Activated CD4-positive, alpha-beta T cell treated with anti-CD3 and anti-CD28 coated beads, Interleukin-2, amount 50 U/mL, for 4 hours (primary cell): Measurements from ENCODE around the gene SNX25.

ENCODE experiments used
- DNase-seq, 2 experiments: peaks; one replicate each; pipeline ENCODE4 v3.0.0-alpha.2; 2020

SNX25 gene

DNA sequence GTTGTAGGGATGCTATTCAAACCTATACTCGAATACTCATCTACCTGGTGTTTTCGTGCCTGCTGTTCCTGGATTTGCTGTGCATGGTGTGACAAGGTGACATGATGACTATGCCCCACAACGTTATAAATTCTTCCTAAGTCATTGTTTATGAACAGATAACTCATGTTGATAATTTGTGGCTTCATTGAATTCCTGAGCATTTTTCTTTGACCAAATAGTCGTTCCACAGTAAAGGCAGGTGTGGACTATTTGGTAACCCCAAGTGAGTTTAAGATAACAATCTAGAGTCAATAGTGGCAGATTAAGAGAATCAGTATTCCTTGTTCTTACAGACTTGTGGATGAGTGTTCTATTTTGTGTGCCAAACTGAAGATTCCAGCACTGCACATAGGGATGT is 59.9 kb downstream of the SNX25 start:
- no peak for DNase-seq

DNA sequence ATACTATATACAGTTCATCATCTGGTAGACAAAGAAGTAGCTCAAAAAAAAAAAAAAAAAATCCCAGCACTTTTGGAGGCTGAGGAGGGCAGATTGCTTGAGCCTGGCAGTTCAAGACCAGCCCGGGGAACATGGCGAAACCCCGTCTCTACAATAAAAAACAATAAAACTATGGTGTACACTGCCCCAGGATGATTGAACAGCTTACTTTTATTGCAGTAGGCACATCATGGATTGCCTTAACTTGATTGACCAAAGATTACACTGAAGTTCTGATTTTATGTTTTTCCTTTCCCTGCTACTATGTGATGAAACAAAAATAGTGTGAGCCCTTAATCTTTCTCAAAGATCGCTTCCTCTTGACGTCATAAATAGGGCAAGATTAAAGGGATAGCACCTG is 60.6 kb downstream of the SNX25 start:
- DNase-seq: no peak

DNA sequence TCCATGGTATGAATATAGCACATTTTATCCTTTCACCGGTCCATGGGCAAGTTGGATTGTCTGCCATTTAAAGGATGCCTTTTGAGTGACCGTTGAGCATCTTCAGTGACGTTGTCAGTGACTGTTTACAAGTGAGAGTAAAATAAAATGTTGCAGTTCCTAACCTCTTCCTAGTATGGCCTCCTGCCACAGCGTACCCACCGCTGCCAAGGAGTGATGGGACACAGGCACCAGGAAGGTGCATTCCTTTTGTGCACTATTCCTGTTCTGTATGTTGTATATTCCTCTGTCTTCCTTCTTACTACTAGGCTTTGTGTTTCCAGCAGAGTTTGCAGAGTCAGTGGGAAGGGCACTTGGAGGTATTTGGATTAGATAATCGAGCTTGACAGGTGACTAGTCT is 61.5 kb downstream of the SNX25 start:
- no peak for DNase-seq

DNA sequence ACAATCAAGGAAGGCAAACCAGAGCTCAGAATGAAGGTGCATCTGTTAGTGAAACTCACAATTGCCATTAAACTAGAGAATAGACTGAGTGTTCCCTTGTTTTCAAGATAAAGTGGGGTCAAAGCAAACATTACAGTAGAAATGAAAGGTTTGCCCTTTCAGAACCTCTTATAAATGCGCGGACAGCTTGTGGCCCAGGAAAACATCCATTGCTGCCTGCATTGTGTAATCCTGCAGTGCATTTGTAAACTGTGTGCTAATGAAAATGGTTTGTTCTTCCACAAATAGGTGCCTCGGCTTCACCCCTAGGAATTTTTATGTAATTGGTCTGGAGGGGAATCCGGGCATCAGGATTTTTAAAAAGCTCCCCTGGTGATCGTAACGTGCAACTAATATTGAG is 62.8 kb downstream of the SNX25 start:
- no peak for DNase-seq

DNA sequence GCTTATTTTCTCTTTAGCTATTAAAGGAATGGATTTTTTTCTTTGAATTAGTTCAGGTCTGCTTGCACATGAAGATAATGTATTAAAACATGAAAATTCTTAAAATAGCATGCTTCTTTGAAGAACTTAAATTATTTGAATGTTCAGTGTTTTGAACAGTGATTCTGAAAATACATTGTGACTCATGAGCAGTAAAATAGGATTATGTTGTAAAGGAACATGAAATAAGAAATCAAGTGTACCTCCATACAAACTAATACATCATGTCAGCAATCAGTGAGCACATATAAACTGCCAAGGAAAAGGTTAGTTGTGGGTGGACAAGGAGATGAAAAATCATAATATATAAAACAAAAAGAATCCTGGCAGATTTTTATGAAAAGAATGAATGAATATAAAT is 66.1 kb downstream of the SNX25 start:
- no peak for DNase-seq

DNA sequence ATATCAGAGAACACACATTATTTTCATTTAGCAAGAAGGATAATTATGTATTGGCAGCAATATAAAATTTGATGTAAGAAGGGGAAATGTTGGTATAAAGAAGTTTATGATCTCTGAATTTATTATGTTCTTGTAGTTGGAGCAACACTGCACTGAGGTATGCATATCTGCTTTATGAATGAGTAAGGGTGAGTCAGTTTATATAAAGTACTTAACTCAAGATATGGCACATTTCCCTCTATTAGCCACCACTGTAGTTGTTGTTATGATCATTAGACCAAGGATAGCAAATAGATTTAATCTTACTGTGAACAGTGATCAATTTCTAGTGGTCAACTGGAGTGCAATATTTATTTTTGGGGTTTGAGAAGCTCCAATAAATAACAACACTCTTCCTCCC is 66.6 kb downstream of the SNX25 start:
- DNase-seq: no peak

DNA sequence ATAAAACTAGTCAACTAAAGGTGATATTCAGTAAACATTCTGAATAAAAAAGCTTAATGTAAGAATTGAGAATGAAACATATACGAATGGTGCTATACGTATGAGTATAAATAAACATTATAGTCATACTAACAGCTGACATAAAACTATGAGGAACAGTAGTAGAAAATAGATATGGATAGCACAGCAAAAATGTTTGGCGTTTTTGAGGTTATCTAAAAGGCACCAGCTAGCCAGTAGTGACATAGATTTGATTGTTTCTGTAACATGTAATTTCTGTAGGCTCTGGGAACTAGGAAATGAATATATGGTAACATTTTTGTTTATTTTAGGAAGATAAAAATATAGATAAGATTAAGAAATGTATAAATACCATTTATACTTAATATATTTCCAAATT is 69.3 kb downstream of the SNX25 start:
- DNase-seq: no peak

DNA sequence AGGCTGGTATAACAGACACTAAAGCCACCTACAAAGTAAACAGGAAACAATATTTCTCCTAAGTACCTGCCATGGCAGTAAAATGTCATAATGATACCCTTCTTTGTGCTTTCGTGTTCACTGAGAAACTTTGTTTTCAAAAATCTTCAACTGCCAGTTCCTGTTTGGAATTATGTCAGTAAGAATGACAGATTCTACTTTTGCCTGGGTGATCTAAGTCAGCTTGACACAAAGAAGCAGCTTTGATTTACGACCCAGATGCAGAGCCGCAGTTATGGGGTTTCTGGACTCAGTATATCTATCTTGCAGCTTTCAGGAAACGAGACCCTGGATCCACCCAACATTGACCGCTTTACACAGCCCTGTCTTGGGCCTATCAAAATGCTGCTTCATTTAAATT is 71.2 kb downstream of the SNX25 start:
- DNase-seq: no peak

DNA sequence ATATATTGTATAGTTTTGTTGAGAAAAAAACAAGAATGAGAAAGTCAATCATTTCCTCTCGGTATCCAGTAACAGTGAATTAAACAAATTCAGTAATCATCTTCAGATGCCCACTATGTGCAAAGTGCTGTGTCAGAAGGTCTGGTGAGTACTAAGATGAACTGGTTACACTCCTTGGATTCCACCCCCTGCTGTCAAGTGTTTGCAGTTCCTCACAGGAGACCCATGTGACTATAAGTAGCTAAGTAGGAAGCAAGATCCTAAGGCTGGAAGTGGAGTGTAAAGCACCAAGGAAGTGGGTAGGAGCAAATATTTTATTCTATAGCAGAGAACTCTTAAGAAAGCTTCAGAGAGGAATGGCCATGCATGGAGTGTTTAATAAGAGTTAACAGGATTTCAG is 73.6 kb downstream of the SNX25 start:
- no peak for DNase-seq

DNA sequence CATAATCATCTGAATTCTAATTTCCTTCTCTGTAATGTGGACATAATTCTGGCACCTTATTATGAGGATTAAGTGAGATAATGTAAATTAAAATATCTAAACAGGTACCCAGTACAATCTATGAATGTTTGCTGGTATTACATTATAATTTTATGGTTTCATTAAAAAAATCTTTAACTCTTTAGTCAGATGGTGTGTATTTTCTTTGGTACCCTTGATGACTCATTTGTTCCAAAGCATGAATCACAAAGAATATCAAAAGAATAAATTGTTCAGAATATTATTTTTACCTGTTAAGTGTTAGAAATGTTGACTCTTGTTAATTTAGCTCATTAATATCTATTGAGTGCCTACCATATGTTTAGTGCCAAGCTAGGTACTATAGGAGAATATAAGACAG is 74.3 kb downstream of the SNX25 start:
- no peak for DNase-seq

DNA sequence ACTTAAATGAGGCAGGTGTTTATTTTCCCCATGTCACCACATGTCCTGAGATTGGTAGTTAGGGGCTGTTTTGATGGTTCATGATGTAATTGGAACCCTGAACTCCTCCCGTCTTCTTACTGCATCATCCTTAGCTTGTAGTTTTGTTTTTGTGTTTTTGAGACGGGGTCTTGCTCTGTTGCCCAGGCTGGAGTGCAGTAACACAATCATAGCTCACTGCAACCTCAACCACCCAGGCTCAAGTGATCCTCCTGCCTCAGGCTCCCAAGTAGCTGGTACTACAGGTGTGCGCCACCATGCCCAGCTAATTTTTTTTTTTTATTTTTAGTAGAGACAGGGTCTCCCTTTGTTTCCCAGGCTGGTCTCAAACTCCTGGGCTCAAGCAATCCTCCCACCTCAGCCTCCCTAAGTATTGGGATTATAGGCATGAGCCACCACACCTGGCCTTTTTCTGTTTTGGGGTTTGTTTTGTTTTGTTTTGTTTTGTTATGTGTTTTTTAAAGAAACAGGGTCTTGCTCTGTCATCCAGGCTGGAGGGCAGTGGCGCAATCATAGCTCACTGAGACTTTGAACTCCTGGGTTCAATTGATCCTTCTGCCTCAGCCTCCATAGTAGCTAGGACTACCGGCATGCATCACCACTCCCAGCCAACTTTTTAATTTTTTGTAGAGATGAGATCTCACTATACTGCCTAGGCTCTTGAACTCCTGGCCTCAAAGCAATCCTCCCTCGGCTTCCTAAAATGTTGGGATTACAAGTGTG is 76.4 kb downstream of the SNX25 start:
- no peak for DNase-seq

DNA sequence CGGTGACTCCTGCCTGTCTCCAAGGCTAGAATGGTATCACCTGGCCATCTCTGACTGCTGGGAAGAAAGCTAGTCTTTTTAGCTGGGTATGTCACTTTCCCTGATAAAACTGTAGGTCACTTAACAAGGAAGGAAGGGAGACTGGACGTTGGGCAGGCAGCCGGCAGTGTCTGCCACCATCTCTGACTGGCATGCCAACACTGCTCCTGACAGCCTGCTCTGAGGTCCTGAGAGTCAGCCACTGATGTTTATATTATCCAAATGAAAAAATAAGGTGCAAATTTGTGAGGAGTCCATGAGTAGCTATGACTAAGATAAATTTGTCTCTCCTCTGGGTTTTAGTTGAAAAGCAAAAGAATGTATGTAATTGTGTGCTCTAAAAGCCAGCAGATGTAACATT is 77.2 kb downstream of the SNX25 start:
- DNase-seq: no peak

DNA sequence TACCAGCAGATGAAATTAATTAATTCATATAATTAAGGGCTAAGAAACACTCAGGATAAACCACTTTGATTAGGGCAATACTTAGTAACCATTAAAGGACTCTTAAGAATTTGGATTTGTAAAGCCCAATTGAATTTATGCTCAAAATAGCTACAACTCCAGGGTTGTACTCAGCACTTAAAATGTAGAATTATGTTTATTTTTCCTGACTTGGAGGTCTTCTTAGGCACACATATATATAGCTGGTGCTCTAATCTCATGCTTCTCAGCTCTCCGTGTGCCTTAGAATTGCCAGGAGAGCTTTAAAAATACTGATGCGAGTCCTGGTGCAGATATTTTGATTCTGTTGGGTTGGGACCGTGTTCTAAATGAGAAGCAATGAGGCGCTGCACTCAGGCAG is 77.6 kb downstream of the SNX25 start:
- no peak for DNase-seq

DNA sequence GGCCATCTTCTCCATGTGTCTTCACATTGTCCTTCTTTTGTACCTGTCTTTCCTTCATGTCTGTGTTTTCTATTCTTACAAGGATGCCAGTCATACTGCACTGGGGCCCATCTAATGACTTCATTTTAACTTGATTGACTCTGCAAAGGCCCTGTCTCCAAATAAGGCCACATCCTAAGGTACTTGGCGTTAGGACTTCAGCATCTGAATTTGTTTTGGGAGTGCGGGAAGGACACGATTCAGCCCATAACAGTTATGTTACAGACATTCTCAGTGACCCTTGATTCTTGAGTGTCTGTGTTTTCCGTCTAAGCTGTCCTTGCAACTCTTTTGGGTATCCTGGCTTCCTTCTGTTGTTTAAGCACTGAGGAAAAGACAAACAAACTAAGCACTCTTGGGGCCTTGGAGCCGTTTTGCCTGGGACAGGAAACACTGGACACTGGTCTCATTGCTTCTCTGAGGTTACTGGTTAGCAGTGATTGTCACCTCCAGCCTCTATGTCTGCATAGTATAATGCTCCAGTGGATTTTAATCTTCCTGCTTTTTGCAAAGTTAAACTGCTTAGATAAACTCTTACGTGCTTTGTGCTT is 80.7 kb downstream of the SNX25 start:
- no peak for DNase-seq

DNA sequence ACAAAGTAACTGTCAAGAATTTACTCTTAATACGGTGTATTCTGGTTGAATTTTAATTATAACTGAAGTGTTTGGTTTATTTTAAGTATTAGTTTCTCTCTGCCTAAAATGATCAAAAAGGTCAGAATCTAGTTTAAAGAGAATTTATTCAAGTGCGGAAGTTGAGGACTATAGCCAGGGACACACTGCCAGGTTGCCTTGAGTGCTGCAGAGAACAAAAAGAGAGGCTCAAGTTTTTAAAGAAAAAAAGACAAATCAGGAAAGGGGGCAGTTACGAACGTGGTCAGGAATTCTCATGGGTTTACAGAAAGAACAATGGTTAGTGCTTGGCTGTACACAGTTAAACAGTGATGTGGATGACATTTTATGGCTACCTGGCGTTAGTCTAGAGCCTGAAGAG is 81.3 kb downstream of the SNX25 start:
- DNase-seq: no peak

DNA sequence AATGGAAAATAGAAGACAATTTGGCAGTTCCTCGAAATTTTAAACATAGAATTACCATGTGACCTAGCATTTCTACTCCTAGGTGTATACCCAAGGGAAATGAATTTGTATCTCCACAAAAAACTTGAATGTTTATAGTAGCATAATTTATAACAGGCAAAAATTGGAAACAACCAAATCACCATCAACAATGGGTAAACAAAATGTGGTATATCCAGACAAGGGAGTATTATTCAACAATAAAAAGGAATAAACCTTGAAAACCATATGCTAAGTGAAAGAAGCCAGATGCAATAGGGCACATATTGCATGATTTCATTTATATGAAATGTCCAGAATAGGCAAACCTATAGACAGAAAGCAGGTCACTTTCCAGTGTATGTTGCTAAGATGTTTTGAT is 83.8 kb downstream of the SNX25 start:
- DNase-seq: no peak

DNA sequence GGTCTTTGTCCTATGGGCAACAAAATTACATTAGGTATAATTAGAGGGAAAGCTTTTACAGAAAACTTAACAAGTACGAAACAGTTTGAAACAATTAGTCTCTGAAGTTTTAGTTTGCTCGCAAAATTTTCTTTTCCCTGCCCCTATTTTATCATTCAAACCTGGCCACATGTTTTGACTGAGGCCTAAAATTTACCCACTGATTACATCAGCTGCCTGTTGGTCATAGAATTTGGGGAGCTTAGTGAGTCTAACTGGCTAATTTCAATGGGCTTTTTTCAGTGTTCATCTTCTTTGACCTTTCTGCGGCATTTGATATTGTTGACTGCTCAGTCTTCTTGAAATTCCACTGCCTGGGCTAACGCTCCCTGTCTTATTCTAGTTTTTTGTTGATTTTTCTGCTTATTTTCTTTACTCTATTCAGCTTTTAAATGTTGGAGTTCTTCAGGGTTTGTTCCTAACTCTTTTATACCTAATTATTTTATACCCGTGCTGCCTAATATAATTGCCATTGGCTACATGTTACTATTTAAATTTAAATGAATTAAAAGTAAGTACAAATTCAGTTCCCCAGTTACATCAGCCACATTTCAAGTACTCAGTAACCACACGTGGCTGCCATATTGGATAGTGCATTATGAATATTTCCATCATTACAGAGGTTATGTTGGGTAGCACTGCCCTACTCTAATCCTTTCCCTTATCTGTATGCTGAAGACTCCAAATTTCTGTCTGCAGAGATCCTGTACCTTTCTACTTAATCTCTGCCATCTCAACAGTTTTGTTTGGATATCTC is 87.5 kb downstream of the SNX25 start:
- DNase-seq: no peak

DNA sequence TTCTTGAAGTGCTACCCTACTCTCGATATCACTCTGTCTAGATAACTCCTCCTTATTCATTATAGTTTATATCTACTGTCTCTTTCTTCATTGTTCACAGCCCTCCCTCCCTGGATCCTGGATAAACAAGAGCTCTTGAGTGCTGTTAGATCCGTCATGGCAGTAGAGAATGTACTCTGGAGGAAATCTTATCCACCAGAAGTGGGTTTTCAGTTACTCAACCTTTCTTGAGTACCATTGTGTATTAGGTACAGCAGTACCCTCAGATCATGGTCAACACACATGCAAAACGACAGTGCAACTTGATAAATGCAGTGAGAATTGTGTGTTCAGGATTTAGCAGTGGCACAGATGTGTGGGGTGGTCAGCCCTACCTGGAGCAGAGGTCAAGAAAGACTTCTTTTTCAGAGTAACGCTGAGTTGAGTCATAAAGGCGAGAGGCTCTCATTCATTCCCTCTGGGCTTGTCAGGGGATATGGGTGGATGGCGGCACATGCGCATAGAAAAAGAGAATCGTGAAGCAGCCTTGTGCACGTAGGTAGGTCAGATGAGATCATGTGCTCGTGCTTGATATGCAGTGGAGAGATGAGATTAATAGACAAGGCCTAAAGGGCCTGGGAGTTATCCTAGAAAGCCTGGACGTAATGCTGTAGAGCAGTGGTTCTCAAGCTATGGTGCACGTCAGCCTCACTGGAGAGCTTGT is 89.5 kb downstream of the SNX25 start:
- DNase-seq: no peak

DNA sequence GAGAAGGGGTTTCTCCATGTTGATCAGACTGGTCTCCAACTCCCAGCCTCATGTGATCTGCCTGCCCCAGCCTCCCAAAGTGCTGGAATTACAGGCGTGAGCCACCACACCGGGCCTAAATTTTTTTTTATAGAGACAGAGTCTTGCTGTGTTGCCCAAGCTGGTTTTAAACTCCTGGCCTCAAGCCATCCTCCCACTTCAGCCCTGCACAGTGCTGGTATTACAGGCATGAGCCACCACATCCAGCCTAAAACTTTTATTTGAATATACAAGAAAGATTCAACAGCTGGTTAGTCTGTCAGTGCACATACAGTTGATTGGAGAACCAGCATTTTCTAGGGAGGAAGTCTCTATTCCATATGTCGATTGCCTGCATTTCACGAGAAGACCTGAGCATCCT is 95.1 kb downstream of the SNX25 start:
- DNase-seq: no peak

DNA sequence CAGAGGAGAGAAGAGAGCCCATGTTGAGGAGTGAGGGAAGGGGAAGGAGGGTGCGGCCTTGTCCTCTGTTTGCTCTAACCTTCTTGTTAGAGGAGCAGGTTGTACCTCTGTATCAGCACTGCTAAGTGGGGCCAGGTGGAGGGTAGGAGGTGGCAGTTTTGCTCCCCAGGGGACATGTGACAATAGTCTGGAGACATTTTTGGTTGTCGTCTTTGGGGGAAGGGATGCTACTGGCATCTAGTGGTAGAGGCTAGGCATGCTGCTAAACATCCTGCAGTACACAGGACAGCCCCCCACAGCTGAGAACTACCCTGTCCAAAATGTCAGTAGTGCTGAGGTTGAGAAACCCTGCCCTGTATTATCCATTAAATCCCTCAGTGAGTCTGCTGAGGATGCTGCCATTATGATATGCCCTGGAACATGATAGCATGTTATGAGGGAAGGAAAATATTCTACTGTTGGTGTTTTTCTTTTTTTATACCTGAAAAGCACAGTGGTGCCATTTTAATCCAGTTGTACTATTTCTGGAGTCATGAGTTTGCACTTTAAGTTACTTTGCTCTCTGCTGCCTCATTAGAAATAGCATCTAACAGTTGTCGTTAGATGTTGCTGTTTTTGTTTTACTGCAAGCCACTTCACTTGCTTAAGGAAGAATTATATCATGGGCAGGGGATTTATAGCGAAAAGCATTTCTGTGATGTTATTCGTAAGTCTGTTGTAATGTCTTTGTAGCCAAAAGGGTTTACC is 95.7 kb downstream of the SNX25 start:
- no peak for DNase-seq

DNA sequence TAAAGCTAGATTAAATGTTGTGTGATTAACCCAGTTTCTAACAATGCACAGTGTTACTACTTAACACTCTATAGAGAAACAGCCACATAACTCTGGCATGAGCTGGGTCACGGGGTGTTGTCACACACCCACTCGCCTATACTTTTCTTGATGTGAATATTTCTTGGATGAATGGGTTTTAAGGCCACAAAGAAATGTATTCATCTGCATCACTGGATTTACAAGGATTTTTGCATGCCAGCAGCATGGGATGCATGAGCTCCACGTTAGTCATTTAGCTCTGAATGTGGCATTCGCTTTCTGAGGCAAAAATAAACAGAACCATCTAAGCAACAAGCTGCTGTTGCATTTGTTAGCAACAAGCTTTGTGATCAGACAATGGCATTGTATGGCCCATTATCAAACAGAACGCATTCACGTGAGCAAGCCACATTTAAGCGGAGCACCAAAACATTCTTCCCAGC is 96.6 kb downstream of the SNX25 start:
- DNase-seq: no peak

DNA sequence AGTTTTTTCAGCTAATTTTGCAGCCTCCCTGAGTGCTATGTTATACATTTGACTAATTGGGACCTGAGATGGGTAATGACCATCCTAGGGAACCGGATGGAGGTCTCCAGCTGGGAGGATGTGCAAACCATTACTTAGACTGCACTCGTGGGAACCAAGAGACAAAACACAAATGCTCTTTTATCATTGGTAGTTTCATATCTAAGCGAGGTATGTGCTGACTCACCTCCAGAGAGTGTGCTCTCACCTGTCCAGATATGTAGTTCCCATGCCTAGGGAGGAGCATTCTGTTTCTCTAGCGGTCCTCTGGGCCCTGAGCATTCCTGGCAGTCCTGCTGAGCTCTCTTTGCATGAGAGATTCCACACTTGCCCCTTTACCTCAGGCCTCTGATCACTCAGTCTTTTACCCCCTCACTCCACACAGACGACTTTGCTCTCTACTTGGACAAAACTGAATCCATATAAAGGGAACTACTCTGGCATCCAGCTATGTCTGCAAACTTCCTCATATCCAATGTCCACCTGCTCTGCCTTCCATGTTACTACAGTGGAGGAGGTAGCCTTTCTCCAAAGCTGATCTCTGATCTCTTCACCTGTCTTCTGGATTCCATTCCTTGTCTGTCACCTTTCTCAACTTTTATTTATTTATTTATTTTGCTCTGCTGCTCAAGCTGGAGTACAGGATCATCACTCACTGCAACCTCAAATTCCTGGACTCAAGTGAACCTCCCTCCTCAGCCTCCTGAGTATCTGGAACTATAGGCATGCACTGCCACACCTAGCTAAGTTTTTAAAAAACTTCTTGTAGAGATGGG is 97.9 kb downstream of the SNX25 start:
- no peak for DNase-seq
